Neural progenitor cell (in vitro differentiated cells): ENCODE results near the gene FIP1L1.

Source experiments
- CTCF ChIP-seq: fragments of 200-600 bp; sonication (generic); IDR thresholded peaks from 2 replicates; pipeline ENCODE4 v1.5.1; 2017; ENCODE audit warnings: antibody characterized with exemption, mild to moderate bottlenecking
- EZH2 ChIP-seq: fragments of 200-600 bp; sonication (generic); IDR thresholded peaks from 2 replicates; pipeline ENCODE4 v1.6.1; 2017; ENCODE audit warnings: antibody characterized with exemption, mild to moderate bottlenecking, moderate library complexity

- TF ChIP-seq CTCF = no peak
- no peak for TF ChIP-seq EZH2
Measured at GRCh38 chr4:53497487-53498244, 120.2 kb downstream of the FIP1L1 start.
